K562 (cell line): Measurements from ENCODE around the gene UBA3. TPM values are rescaled to one million over a fixed set of nuclear protein-coding genes. Genes with fewer than 3 reads are reported as not detected.

Source experiments
- ATAC-seq: fragments of 200-7000 bp; cut with Tn5 transposase; 3 replicates; pipeline ENCODE4 v1.9.1; 2020; ENCODE audit warnings: moderate library complexity
- BruUV-seq: library from RNA; stranded (reverse); fragments of 400-500 nt; replicated peaks from 2 replicates; lab custom pipeline; 2021; lab: Mats Ljungman, UMichigan
- CTCF ChIA-PET: fragments of 300-600 bp; formaldehyde crosslinking; extraction: SDS; loops from one replicate; lab custom pipeline; 2021; ENCODE audit warnings: low intra/inter-chr PET ratio; lab: Yijun Ruan, JAX
- POLR2A ChIA-PET: fragments of 300-600, 350-650 bp; sonication (Branson Sonifier 250); formaldehyde crosslinking; extraction: SDS; loops from one replicate; lab custom pipeline; 2021; ENCODE audit warnings: antibody characterized with exemption, inconsistent platforms; lab: Yijun Ruan, JAX
- DNase-seq, 4 experiments: peaks; one replicate each; pipeline versions ENCODE4 v3.0.0 to v3.0.0-alpha.2; 2011 to 2018; ENCODE audit warnings: low spot score in 3 of 4, mixed read lengths in 3 of 4; ENCODE audit errors: extremely low read depth in 1 of 4
- FAIRE-seq: peaks from 2 replicates; lab custom pipeline; 2011; peaks lifted over from hg19 to GRCh38; lab: Jason Lieb, UNC
- H2AFZ ChIP-seq: 2 replicates; pipeline ENCODE4 v1.6.0; 2011; ENCODE audit warnings: low read depth, low read length, control low read depth, inconsistent platforms
- H3K27ac ChIP-seq: fragments of 200-600 bp; 3 replicates; pipeline ENCODE4 v1.8.0; 2011; ENCODE audit warnings: low read depth, mild to moderate bottlenecking, control low read depth, inconsistent platforms, low read length, moderate library complexity, mixed read lengths; ENCODE audit errors: extremely low read depth
- H3K27me3 ChIP-seq, 2 experiments: fragments of 300-600 bp in 1 of 2; 2 replicates in 1 of 2; 3 replicates in 1 of 2; pipeline versions ENCODE4 v1.6.0 to v1.8.0; 2011; ENCODE audit warnings: inconsistent platforms in 2 of 2, low read length in 2 of 2, mild to moderate bottlenecking in 1 of 2, mixed read lengths in 1 of 2, moderate library complexity in 1 of 2; ENCODE audit not compliant: control insufficient read depth in 2 of 2, insufficient read depth in 2 of 2
- H3K36me3 ChIP-seq: fragments of 300-600 bp; 3 replicates; pipeline ENCODE4 v1.8.0; 2011; ENCODE audit warnings: mild to moderate bottlenecking, low read length, inconsistent platforms; ENCODE audit not compliant: control insufficient read depth, insufficient read depth
- H3K4me1 ChIP-seq, 2 experiments: fragments of 200-600 bp in 1 of 2; replicated peaks in 1 of 2; 2 replicates in 1 of 2; 3 replicates in 1 of 2; pipeline versions ENCODE4 v1.5.1 to v1.8.0; 2011; ENCODE audit warnings: inconsistent platforms in 2 of 2, low read length in 2 of 2, mild to moderate bottlenecking in 1 of 2, mixed read lengths in 1 of 2, moderate library complexity in 1 of 2; ENCODE audit not compliant: control insufficient read depth in 2 of 2, insufficient read depth in 2 of 2
- H3K4me2 ChIP-seq: 2 replicates; pipeline ENCODE4 v1.6.1; 2011; ENCODE audit warnings: low read length, control low read depth, inconsistent platforms, mixed read lengths; ENCODE audit not compliant: insufficient read depth
- H3K4me3 ChIP-seq: fragments of 200-600 bp; sonication (generic), shearing (Covaris generic); 2 replicates; pipeline ENCODE4 v1.5.1; 2016; ENCODE audit warnings: control low read depth, inconsistent platforms
- H3K79me2 ChIP-seq: fragments of 200-600 bp; 3 replicates; pipeline ENCODE4 v1.8.0; 2011; ENCODE audit warnings: low read length, inconsistent platforms; ENCODE audit not compliant: control insufficient read depth, insufficient read depth
- H3K9ac ChIP-seq, 2 experiments: 2 replicates each; pipeline versions ENCODE4 v1.6.0 to v1.6.1; 2011; ENCODE audit warnings: low read depth in 2 of 2, low read length in 2 of 2, control low read depth in 1 of 2, inconsistent platforms in 1 of 2, mild to moderate bottlenecking in 1 of 2, mixed read lengths in 1 of 2; ENCODE audit not compliant: insufficient read depth in 1 of 2
- H3K9me1 ChIP-seq: one replicate; pipeline ENCODE4 v1.6.0; 2011; ENCODE audit warnings: inconsistent platforms, mild to moderate bottlenecking, low read length, moderate library complexity; ENCODE audit not compliant: control insufficient read depth, insufficient read depth
- H3K9me3 ChIP-seq: replicated peaks from 2 replicates; pipeline ENCODE4 v1.5.1; 2011; ENCODE audit warnings: low read depth, low read length, inconsistent platforms; ENCODE audit not compliant: control insufficient read depth, insufficient read depth
- H4K20me1 ChIP-seq: replicated peaks from 2 replicates; pipeline ENCODE4 v1.6.1; 2011; ENCODE audit warnings: low read length, inconsistent platforms, mixed read lengths; ENCODE audit not compliant: control insufficient read depth, insufficient read depth
- ETV5 ChIP-seq: sonication (generic); formaldehyde crosslinking; IDR thresholded peaks from 2 replicates; pipeline ENCODE4 v1.4.0; 2020; ENCODE audit warnings: low read depth, mild to moderate bottlenecking, missing genetic modification reagents
- FOXP1 ChIP-seq: sonication (generic); formaldehyde crosslinking; IDR thresholded peaks from 2 replicates; pipeline ENCODE4 v1.8.0; 2022; ENCODE audit warnings: mild to moderate bottlenecking, missing genetic modification reagents
- GTF2E2 ChIP-seq: fragments of 200-800 bp; sonication (Bioruptor generic); IDR thresholded peaks from 2 replicates; pipeline ENCODE4 v1.6.1; 2016; ENCODE audit warnings: missing genetic modification characterization, missing compliant biosample characterization
- LARP7 ChIP-seq: fragments of 450-650 bp; IDR thresholded peaks from 2 replicates; pipeline ENCODE4 v1.6.1; 2016
- RREB1 ChIP-seq: fragments of 250-450 bp; sonication (Bioruptor Pico); IDR thresholded peaks from 2 replicates; pipeline ENCODE4 v1.4.0; 2020
- ZBTB7A ChIP-seq: IDR thresholded peaks from 2 replicates; pipeline ENCODE4 v1.6.1; 2011; ENCODE audit warnings: low read depth, mild to moderate bottlenecking, low read length, moderate library complexity, borderline replicate concordance; ENCODE audit not compliant: control insufficient read depth
- ZNF316 ChIP-seq: fragments of 450-650 bp; IDR thresholded peaks from 2 replicates; pipeline ENCODE4 v1.6.1; 2016
- ZNF740 ChIP-seq, 3 experiments: fragments of 200-800 bp in 1 of 3; sonication (Bioruptor generic) in 1 of 3; sonication (generic) in 1 of 3; formaldehyde crosslinking in 1 of 3; IDR thresholded peaks; 2 replicates each; pipeline versions ENCODE4 v1.6.1 to v1.8.0; 2016 to 2022; ENCODE audit warnings: mild to moderate bottlenecking in 2 of 3, missing compliant biosample characterization in 2 of 3, missing genetic modification characterization in 2 of 3, missing genetic modification reagents in 1 of 3
- WGBS: fragments of 100-300 bp; shearing (Covaris generic); methylation state at CpG from one replicate; pipeline ENCODE4 v1.1.6; 2016; ENCODE audit warnings: low coverage, mixed read lengths; ENCODE audit not compliant: insufficient coverage; ENCODE audit errors: missing lambda C conversion rate; 5-methylcytosine and 5-hydroxymethylcytosine counted together
- in situ Hi-C: fragments of 300-500 bp; cut with MboI; formaldehyde crosslinking; loops from 4 replicates; pipeline ENCODE4 v1.15.0; 2018; ENCODE audit warnings: inconsistent platforms, mixed read lengths
- intact Hi-C: fragments of 100-400 bp; cut with micrococcal nuclease; formaldehyde crosslinking; loops from 2 replicates; pipeline ENCODE4 v1.14.2; 2022
- polyA plus RNA-seq, 8 experiments: library from polyadenylated mRNA; depleted of rRNA in 4 of 8; stranded (reverse) in 5 of 8; unstranded in 3 of 8; fragments of >200 nt; fragmentation: Nextera tagmentation in 2 of 8; fragmentation: Illumina TruSeq in 1 of 8; extraction: Ambion mirVana in 2 of 8; extraction: Trizol in 1 of 8; gene quantifications; 2 replicates each; pipeline versions ENCODE4 v1.2.1 to v1.2.3, GENCODE V29; 2011 to 2014; ENCODE audit warnings: inconsistent platforms in 1 of 8, missing spikeins in 1 of 8
- total RNA-seq, 7 experiments: library from RNA; depleted of rRNA in 6 of 7; stranded (reverse); fragments of >200 nt in 6 of 7; fragmentation: Illumina TruSeq in 2 of 7; extraction: Trizol in 2 of 7; gene quantifications; 2 replicates each; pipeline versions ENCODE4 v1.2.1 to v1.2.3, GENCODE V29; 2011 to 2021; ENCODE audit warnings: low replicate concordance in 1 of 7
- TF ChIP-seq, protein P1 (sequence below), 3 experiments: fragments of 200-800 bp in 1 of 3; fragments of 250-450 bp in 1 of 3; fragments of 450-650 bp in 1 of 3; sonication (Bioruptor Pico) in 1 of 3; sonication (Bioruptor generic) in 1 of 3; formaldehyde crosslinking in 1 of 3; IDR thresholded peaks; 2 replicates each; pipeline versions ENCODE4 v1.6.1 to v1.8.0; 2016 to 2022; ENCODE audit warnings: mild to moderate bottlenecking in 2 of 3, missing genetic modification characterization in 2 of 3, missing compliant biosample characterization in 1 of 3, moderate library complexity in 1 of 3

The UBA3 gene
- total and polyA plus RNA-seq, 9 of the 15 experiments (the other 6 are each of a cell fraction or from before 2014, with no cell fraction given), result 23.2 to 80.0 (median 38.6) TPM

DNA sequence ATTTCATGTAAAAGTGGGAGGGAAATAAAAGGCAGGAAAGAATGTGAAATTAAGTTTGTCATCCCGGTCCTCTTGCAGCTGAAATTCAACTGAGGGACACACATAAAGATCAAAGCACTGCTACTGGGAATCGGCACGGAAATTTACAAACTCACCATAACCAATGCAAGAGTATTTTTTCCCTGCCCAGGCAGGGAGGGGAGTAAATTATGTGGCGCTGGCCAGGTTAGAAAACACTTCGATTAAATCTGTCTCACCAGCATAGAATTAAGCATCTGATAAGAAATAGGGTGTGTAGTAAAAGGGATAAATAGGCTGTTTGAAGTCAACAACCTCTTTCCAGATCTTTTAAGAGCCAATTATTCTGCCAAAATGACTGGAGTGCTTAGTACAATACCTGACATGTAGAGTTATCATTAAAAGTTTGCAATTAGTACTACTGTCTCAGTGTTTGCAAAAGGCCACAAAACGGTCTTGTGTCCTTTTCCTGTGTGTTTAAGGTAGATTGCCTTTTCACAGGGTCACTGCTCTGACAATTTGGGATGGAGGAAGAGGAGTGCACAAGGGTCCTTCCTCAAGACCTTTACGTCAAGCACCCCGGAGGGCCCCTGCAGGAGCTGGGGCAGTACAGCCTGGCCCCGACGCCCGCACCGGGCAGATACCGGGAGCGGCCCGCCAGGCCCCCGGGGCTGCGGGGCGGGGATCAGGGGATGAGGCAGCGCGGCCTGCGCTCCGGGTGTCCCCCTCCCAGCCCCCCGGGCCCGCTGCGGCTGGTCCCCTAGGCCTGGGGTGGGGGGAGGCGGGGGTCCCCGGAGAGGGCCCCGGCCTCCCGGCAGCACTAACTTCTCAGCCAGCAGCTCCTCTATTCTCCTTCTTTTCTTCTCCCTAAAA is 651 bp downstream of the UBA3 start:
- ATAC-seq (peak; percentile 76), DNase-seq (peak; percentile 27 to 50 (median 38)), FAIRE-seq (peak; percentile 26)
- POLR2A ChIA-PET, result no interaction called here
- Histone ChIP-seq H3K27ac (peak overlapping the region; percentile 70), H3K4me3 (peak overlapping the region; percentile 87), H3K36me3 (no peaks in the 10 kb centered on the region), H2AFZ (peak overlapping the region; percentile 33; the same call in 1 of the 2 replicates), H3K27me3 (no peaks in the 10 kb centered on the region), H4K20me1 (no peaks in the 10 kb centered on the region), H3K9me1 (no peaks in the 10 kb centered on the region), H3K9ac (peak overlapping the region; percentile 74 to 94), H3K4me2 (peak overlapping the region; percentile 84), H3K79me2 (peaks cover 29% of the 10 kb centered on the region), H3K4me1 (peaks cover 0 to 29% of the 10 kb centered on the region in 2 experiments), H3K9me3 (no peaks in the 10 kb centered on the region)
- TSS peak; percentile 78 for BruUV-seq
- WGBS, result 5% methylated on average over 5 of the region's 29 CpGs
- intact Hi-C loops, result loop anchor here (1.0 kb wide), 1 partner anchor 28 kb away; no protein-coding TSS in a partner anchor
- CTCF ChIA-PET, result no interaction called here
- in situ Hi-C loops, result no loop called here
- TF ChIP-seq RREB1 (CRISPR knock-in tag) (no peak), ZNF316 (no peak), LARP7 (no peak), ZNF740 (CRISPR knock-in tag; IDR thresholded peaks at IDR 0.05) (no peak), ZNF740 (tag; IDR thresholded peaks at IDR 0.05) (no peak), ZBTB7A (peak; percentile 44; the same call in 1 of the 2 replicates), ETV5 (CRISPR knock-in tag) (no peak), GTF2E2 (tag) (peak; percentile 15; the same call in 1 of the 2 replicates), FOXP1 (CRISPR knock-in tag) (no peak)
- TF ChIP-seq, protein P1, sequence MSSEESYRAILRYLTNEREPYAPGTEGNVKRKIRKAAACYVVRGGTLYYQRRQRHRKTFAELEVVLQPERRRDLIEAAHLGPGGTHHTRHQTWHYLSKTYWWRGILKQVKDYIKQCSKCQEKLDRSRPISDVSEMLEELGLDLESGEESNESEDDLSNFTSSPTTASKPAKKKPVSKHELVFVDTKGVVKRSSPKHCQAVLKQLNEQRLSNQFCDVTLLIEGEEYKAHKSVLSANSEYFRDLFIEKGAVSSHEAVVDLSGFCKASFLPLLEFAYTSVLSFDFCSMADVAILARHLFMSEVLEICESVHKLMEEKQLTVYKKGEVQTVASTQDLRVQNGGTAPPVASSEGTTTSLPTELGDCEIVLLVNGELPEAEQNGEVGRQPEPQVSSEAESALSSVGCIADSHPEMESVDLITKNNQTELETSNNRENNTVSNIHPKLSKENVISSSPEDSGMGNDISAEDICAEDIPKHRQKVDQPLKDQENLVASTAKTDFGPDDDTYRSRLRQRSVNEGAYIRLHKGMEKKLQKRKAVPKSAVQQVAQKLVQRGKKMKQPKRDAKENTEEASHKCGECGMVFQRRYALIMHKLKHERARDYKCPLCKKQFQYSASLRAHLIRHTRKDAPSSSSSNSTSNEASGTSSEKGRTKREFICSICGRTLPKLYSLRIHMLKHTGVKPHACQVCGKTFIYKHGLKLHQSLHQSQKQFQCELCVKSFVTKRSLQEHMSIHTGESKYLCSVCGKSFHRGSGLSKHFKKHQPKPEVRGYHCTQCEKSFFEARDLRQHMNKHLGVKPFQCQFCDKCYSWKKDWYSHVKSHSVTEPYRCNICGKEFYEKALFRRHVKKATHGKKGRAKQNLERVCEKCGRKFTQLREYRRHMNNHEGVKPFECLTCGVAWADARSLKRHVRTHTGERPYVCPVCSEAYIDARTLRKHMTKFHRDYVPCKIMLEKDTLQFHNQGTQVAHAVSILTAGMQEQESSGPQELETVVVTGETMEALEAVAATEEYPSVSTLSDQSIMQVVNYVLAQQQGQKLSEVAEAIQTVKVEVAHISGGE (CRISPR knock-in tag; IDR thresholded peaks at IDR 0.05), result no peak
